Endometrium (tissue), 2 donors: ENCODE measurements around the gene ZNF682.
"Not testable (repeated sequence)": the region's sequence is repeated elsewhere in the genome, so short reads cannot be mapped to it uniquely, and the experiment has no call there.

ENCODE experiments used
- FAIRE-seq: peaks from 2 replicates; lab custom pipeline; 2012; peaks lifted over from hg19 to GRCh38; lab: Jason Lieb, UNC
- donor health status: control.
- donor health status: control.

ZNF682 gene

GRCh38 chr19:20039203-20039723, at the start of gene ZNF682:
TSS of gene ZNF682 (minus strand) at chr19:20039505. CDS start at chr19:20039345, 160 bp downstream.
- FAIRE-seq, result peak; percentile 95

GRCh38 chr19:20082876-20083275, 43.6 kb upstream of the ZNF682 start:
- not testable (repeated sequence) for FAIRE-seq

GRCh38 chr19:20082232-20082833, 43.0 kb upstream of the ZNF682 start:
- not testable (repeated sequence) for FAIRE-seq

- FAIRE-seq, result no peak
These were observed 41.4 kb upstream of the ZNF682 start for GRCh38 chr19:20080656-20081055.

- FAIRE-seq, result no peak
These were observed 40.2 kb upstream of the ZNF682 start for GRCh38 chr19:20079476-20079875.

GRCh38 chr19:20078581-20079031, 39.3 kb upstream of the ZNF682 start:
- no peak for FAIRE-seq

- FAIRE-seq, result peak; percentile 94
These were observed 38.6 kb upstream of the ZNF682 start, which contains the start of gene ZNF90 for GRCh38 chr19:20077791-20078463. TSS of gene ZNF90 (plus strand) at chr19:20078000. CDS start at chr19:20078133, 133 bp downstream.

GRCh38 chr19:20072936-20073335, 33.6 kb upstream of the ZNF682 start:
- FAIRE-seq, result no peak

- FAIRE-seq, result no peak
These were observed 31.4 kb upstream of the ZNF682 start for GRCh38 chr19:20070691-20071090.

GRCh38 chr19:20068559-20068958, 29.3 kb upstream of the ZNF682 start:
- FAIRE-seq, result not testable (repeated sequence)

- FAIRE-seq, result no peak
These were observed 28.6 kb upstream of the ZNF682 start for GRCh38 chr19:20067943-20068342.

- FAIRE-seq, result no peak
These were observed 27.6 kb upstream of the ZNF682 start for GRCh38 chr19:20066861-20067260.

- FAIRE-seq, result no peak
These were observed 21.0 kb upstream of the ZNF682 start for GRCh38 chr19:20060282-20060681.

- not testable (repeated sequence) for FAIRE-seq
These were observed 19.4 kb upstream of the ZNF682 start for GRCh38 chr19:20058738-20059137.

GRCh38 chr19:20051841-20052768, 12.8 kb upstream of the ZNF682 start:
- FAIRE-seq, result peak; percentile 99

- FAIRE-seq, result not testable (repeated sequence)
These were observed 6.4 kb upstream of the ZNF682 start for GRCh38 chr19:20045742-20046141.

- no peak for FAIRE-seq
These were observed 5.4 kb upstream of the ZNF682 start for GRCh38 chr19:20044663-20045062.

- no peak for FAIRE-seq
These were observed 725 bp downstream of the ZNF682 start for GRCh38 chr19:20038358-20039202.

- FAIRE-seq, result no peak
These were observed 3.4 kb downstream of the ZNF682 start for GRCh38 chr19:20035935-20036334.

GRCh38 chr19:20028611-20029010, 10.7 kb downstream of the ZNF682 start:
- FAIRE-seq, result no peak

- no peak for FAIRE-seq
These were observed 33.6 kb downstream of the ZNF682 start for GRCh38 chr19:20005741-20006140.
